D341Med (cell line): Measurements from ENCODE around the gene SERPINE1.
"Not testable (repeated sequence)": the region's sequence is repeated elsewhere in the genome, so short reads cannot be mapped to it uniquely, and the experiment has no call there.

Experiments
- DNase-seq: peaks from one replicate; pipeline ENCODE4 v3.0.0; 2012; ENCODE audit warnings: low spot score

SERPINE1 gene

GRCh38 chr7:101102026-101102425 lies 24.9 kb upstream of the SERPINE1 start:
- no peak for DNase-seq

- not testable (repeated sequence) for DNase-seq
These were observed 23.2 kb upstream of the SERPINE1 start for GRCh38 chr7:101103701-101104100.

- no peak for DNase-seq
These were observed 22.7 kb upstream of the SERPINE1 start for GRCh38 chr7:101104193-101104713.

GRCh38 chr7:101104799-101105198 lies 22.1 kb upstream of the SERPINE1 start:
- no peak for DNase-seq

GRCh38 chr7:101105248-101105647 lies 21.7 kb upstream of the SERPINE1 start:
- DNase-seq = not testable (repeated sequence)

GRCh38 chr7:101106386-101106785 lies 20.5 kb upstream of the SERPINE1 start:
- no peak for DNase-seq

- no peak for DNase-seq
These were observed 18.5 kb upstream of the SERPINE1 start for GRCh38 chr7:101108330-101108857.

- DNase-seq = no peak
These were observed 17.9 kb upstream of the SERPINE1 start for GRCh38 chr7:101108961-101109360.

GRCh38 chr7:101109368-101109767 lies 17.5 kb upstream of the SERPINE1 start:
- no peak for DNase-seq

- DNase-seq = no peak
These were observed 15.6 kb upstream of the SERPINE1 start for GRCh38 chr7:101111261-101111660.

GRCh38 chr7:101112233-101112632 lies 14.7 kb upstream of the SERPINE1 start:
- DNase-seq = no peak

- DNase-seq = not testable (repeated sequence)
These were observed 13.8 kb upstream of the SERPINE1 start for GRCh38 chr7:101113140-101113539.

GRCh38 chr7:101113836-101114235 lies 13.1 kb upstream of the SERPINE1 start:
- DNase-seq = no peak

GRCh38 chr7:101114492-101114891 lies 12.4 kb upstream of the SERPINE1 start:
- no peak for DNase-seq

GRCh38 chr7:101115215-101115614 lies 11.7 kb upstream of the SERPINE1 start:
- DNase-seq = no peak

- DNase-seq = no peak
These were observed 10.0 kb upstream of the SERPINE1 start for GRCh38 chr7:101116898-101117297.

GRCh38 chr7:101118856-101119255 lies 8.0 kb upstream of the SERPINE1 start:
- DNase-seq = no peak

GRCh38 chr7:101119876-101120275 lies 7.0 kb upstream of the SERPINE1 start:
- DNase-seq = no peak

GRCh38 chr7:101120315-101120714 lies 6.6 kb upstream of the SERPINE1 start:
- DNase-seq = no peak

GRCh38 chr7:101121631-101121990 lies 5.3 kb upstream of the SERPINE1 start:
- DNase-seq = not testable (repeated sequence)

- DNase-seq = no peak
These were observed 4.6 kb upstream of the SERPINE1 start for GRCh38 chr7:101121991-101122932.

- no peak for DNase-seq
These were observed 3.8 kb upstream of the SERPINE1 start for GRCh38 chr7:101122933-101123702.

GRCh38 chr7:101123703-101124068 lies 3.2 kb upstream of the SERPINE1 start:
- no peak for DNase-seq
